Lung (tissue), 12 donors: ENCODE results near the gene ZNF716. TPM values are rescaled to one million over a fixed set of nuclear protein-coding genes. Genes with fewer than 3 reads are reported as not detected.

Source experiments
- ATAC-seq: fragments of 200-7000 bp; cut with Tn5 transposase; one replicate; pipeline ENCODE4 v1.9.1; 2020; ENCODE audit warnings: moderate number of reproducible peaks; ENCODE audit not compliant: insufficient read depth, low FRiP score
- DNase-seq, 3 donors: peaks; one replicate each; pipeline ENCODE4 v3.0.0-alpha.2; 2013 to 2017
- H3K27ac ChIP-seq, 2 donors: one replicate each; pipeline ENCODE4 v1.5.1; 2013; ENCODE audit warnings: mild to moderate bottlenecking in 2 of 2, moderate library complexity in 2 of 2, control low read depth in 1 of 2, inconsistent platforms in 1 of 2, low read depth in 1 of 2, low read length in 1 of 2
- H3K27me3 ChIP-seq, 3 donors: one replicate each; pipeline ENCODE4 v1.5.1; 2013; ENCODE audit warnings: low read length in 2 of 3; ENCODE audit not compliant: control insufficient read depth in 3 of 3, insufficient read depth in 3 of 3
- H3K36me3 ChIP-seq, 4 donors: one replicate each; pipeline ENCODE4 v1.5.1; 2013; ENCODE audit warnings: low read length in 4 of 4, mild to moderate bottlenecking in 1 of 4, moderate library complexity in 1 of 4; ENCODE audit not compliant: control insufficient read depth in 4 of 4, insufficient read depth in 4 of 4
- H3K4me1 ChIP-seq, 5 donors: one replicate each; pipeline ENCODE4 v1.5.1; 2013; ENCODE audit warnings: low read length in 5 of 5, mild to moderate bottlenecking in 2 of 5, moderate library complexity in 1 of 5; ENCODE audit not compliant: control insufficient read depth in 5 of 5, insufficient read depth in 5 of 5
- H3K4me3 ChIP-seq: one replicate; pipeline ENCODE4 v1.5.1; 2013; ENCODE audit warnings: mild to moderate bottlenecking, control low read depth, moderate library complexity
- H3K9ac ChIP-seq, 2 donors: one replicate each; pipeline ENCODE4 v1.5.1; 2013; ENCODE audit warnings: low read length in 2 of 2, control low read depth in 1 of 2; ENCODE audit not compliant: insufficient read depth in 1 of 2
- H3K9me3 ChIP-seq, 4 donors: one replicate each; pipeline ENCODE4 v1.5.1; 2013; ENCODE audit warnings: low read length in 3 of 4, mild to moderate bottlenecking in 1 of 4, moderate library complexity in 1 of 4; ENCODE audit not compliant: control insufficient read depth in 4 of 4, insufficient read depth in 3 of 4
- WGBS, 2 donors: extraction: QIAGEN DNeasy Blood & Tissue Kit; methylation state at CpG; one replicate each; pipeline ENCODE4 v1.1.7; 2013; 5-methylcytosine and 5-hydroxymethylcytosine counted together
- polyA plus RNA-seq, 2 donors: library from polyadenylated mRNA; stranded (reverse); fragments of 200-250 nt; gene quantifications; one replicate each; pipeline ENCODE4 v1.2.1, GENCODE V29; 2013
- total RNA-seq, 2 donors: library from RNA; depleted of rRNA in 1 of 2; stranded (reverse); fragments of >200 nt in 1 of 2; gene quantifications; one replicate each; pipeline ENCODE4 v1.2.1, GENCODE V29; 2014 to 2021
- TF ChIP-seq, protein P1 (sequence below): IDR thresholded peaks from 2 replicates; pipeline ENCODE4 v1.5.1; 2012; ENCODE audit warnings: mild to moderate bottlenecking; ENCODE audit errors: control extremely low read depth, extremely low read depth
- donor health status: control.
- donor health status: control.
- donor health status: Bipolar disorder and iron deficiency.
- donor health status: healthy.
- donor health status: DM: yes; HTN: yes; CAD: no.

Gene ZNF716
- total and polyA plus RNA-seq, 4 donors = not detected

DNA sequence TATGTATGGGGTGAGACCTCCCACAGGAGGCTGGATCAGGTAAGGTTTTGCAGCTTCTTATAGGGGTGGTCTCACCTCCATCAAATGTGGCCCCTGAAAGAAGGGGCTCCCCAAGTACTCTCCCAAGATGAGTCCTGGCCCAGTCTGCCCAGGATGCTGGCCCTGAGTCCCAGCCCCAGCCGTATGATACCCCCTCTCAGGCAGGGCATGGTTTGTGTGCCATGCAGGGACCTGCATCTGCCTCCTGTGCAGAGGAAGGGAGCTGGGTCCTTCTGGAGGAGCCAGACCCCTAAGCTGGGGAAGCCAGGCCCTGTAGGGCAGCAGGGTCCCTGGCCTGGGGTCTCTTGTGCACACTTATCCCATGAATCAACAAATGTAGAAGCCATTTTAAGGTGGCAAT, 35.1 kb upstream of the ZNF716 start:
- ATAC-seq (no peak), DNase-seq (no peak)
- no peak overlapping the region for H3K4me3 ChIP-seq

DNA sequence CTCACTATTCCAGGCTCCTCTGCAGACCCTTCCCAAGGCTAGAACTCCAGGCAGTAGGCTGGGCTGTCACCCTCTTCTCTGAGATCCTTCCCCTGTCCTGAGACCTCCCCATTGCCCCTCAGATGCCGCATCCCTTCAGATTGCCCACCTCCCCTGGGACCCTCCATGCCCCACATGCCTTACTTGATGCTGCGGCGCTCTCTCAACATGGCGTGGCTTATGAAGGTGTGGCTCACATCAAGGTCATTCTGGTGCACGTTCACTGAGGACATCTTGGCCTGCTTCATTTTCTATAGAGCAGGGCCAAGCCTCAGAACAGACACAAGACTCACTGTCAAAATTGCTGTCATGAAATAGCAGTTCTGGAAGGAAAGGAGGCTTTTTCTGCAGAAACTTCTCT, 34.7 kb upstream of the ZNF716 start:
- peaks cover 0 to 12% (median 1%) of the 10 kb centered on the region in 4 donors for H3K9me3 ChIP-seq
- ATAC-seq (no peak), DNase-seq (no peak)
- no peak overlapping the region for H3K9ac ChIP-seq
- H3K27me3 ChIP-seq = no peaks in the 10 kb centered on the region
- H3K4me3 ChIP-seq = no peak overlapping the region
- H3K36me3 ChIP-seq = no peaks in the 10 kb centered on the region
- H3K4me1 ChIP-seq = no peaks in the 10 kb centered on the region
- WGBS, 2 donors = 72% methylated on average over 5 of the region's 5 CpGs; no CpG with 5 or more reads in 1 of the 2 donors
- no peak overlapping the region for H3K27ac ChIP-seq
- TF ChIP-seq, protein P1, sequence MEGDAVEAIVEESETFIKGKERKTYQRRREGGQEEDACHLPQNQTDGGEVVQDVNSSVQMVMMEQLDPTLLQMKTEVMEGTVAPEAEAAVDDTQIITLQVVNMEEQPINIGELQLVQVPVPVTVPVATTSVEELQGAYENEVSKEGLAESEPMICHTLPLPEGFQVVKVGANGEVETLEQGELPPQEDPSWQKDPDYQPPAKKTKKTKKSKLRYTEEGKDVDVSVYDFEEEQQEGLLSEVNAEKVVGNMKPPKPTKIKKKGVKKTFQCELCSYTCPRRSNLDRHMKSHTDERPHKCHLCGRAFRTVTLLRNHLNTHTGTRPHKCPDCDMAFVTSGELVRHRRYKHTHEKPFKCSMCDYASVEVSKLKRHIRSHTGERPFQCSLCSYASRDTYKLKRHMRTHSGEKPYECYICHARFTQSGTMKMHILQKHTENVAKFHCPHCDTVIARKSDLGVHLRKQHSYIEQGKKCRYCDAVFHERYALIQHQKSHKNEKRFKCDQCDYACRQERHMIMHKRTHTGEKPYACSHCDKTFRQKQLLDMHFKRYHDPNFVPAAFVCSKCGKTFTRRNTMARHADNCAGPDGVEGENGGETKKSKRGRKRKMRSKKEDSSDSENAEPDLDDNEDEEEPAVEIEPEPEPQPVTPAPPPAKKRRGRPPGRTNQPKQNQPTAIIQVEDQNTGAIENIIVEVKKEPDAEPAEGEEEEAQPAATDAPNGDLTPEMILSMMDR = no peak

More for the DNA sequence above, 35.1 kb upstream of the ZNF716 start:
- H3K36me3 ChIP-seq = no peaks in the 10 kb centered on the region
- H3K4me1 ChIP-seq = no peaks in the 10 kb centered on the region
- WGBS, 2 donors = 86% methylated on average over 1 of the region's 1 CpG; no CpG with 5 or more reads in 1 of the 2 donors
- H3K9ac ChIP-seq = no peak overlapping the region
- H3K27me3 ChIP-seq = no peaks in the 10 kb centered on the region
- no peak overlapping the region for H3K27ac ChIP-seq
- TF ChIP-seq, protein P1 = no peak
- H3K9me3 ChIP-seq = peaks cover 0 to 16% (median 0%) of the 10 kb centered on the region in 4 donors

DNA sequence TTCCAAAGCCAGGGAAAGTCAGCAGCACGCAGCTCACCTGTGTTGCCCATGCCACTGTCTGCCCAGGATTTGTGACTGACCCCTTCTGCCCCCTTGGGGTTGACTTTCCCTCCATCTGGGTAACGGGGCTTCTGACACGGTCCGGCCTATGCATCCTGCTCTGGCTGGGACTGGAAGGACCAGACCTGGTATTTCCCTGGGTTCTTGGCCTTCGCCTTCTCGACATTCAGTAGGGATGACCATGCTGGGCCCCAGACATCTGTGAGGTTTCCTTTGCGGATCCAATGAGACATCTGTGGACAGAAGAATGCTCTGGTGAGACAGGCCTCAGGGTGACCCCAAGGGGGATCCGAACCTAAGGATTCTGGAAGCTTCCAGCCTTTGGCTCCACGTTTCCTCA, 34.2 kb upstream of the ZNF716 start:
- 71% methylated on average over 9 of the region's 9 CpGs; no CpG with 5 or more reads in 1 of the 2 donors for WGBS, 2 donors
- peaks cover 0 to 11% (median 1%) of the 10 kb centered on the region in 4 donors for H3K9me3 ChIP-seq
- H3K36me3 ChIP-seq = no peaks in the 10 kb centered on the region
- no peak overlapping the region for H3K27ac ChIP-seq
- DNase-seq (no peak), ATAC-seq (no peak)
- no peak overlapping the region for H3K9ac ChIP-seq
- TF ChIP-seq, protein P1 = no peak
- no peaks in the 10 kb centered on the region for H3K4me1 ChIP-seq
- no peaks in the 10 kb centered on the region for H3K27me3 ChIP-seq
- no peak overlapping the region for H3K4me3 ChIP-seq
